GM19455 (cell line): ENCODE results near the gene METRNL.
A peak's percentile ranks its signal among the peaks of the same experiment; 100 is the strongest.
"Not testable (repeated sequence)": the region's sequence is repeated elsewhere in the genome, so short reads cannot be mapped to it uniquely, and the experiment has no call there.

ENCODE experiments used
- ATAC-seq: cut with Tn5 transposase; IDR thresholded peaks from one replicate; pipeline ENCODE4 v1.9.1; 2021; ENCODE audit not compliant: unreplicated experiment

Gene METRNL

DNA sequence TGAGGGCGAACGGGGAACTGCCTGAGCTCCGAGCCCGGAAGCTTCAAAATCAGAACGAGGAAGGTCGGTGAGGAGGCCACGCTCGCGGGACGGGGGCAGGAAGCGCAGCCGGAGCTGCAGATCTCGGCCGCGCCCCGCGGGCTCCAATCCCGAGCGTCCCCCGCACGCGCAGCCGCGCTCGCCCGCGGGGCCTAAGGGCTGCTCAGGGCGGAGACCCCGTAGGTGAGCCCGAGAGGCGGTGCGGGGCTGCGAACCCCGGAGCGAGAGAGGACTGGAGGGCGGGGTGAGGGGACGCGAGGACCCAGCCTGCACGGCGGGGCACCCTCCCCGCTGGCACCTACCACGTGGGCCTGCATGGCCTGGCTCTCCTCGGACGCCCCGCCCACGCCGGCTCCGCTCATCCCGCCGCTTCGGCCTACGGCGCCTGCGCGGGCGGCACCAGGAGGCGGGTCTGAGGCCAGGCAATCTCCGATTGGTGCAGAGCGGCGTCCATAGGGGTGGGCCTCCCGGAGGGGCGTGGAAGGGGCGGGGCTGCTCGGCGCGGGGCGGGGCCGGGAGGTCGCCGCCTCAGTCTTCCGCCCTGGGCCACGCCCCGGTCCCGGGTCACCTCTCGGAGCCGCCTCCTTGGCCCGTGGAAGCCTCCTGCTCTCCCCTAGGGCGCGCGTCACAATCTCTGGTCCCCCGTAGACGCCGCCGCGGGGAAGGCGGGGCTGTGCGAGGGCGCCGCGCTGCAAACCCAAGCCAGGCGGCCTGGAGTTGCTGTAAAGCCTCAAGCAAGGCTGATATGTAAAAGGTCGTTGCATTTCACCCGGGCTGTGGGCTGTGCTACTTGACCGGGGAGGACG is 27.8 kb upstream of the METRNL start:
- ATAC-seq: peak; percentile 90

DNA sequence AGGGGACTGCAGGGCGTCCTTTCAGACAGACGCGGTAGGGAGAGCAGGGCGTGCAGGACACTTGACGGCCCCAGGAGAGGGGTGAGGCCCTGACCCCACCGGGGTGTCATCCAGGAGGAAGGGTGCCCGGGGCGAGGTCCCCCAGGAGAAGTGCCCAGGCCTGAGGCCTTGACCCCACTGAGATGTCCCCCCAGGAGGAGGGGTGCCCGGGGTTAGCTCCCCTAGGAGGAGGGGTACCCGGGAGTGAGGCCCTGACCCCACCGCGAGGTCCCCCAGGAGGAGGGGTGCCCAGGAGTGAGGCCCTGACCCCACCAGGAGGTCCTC is 27.2 kb upstream of the METRNL start:
- ATAC-seq: no peak

DNA sequence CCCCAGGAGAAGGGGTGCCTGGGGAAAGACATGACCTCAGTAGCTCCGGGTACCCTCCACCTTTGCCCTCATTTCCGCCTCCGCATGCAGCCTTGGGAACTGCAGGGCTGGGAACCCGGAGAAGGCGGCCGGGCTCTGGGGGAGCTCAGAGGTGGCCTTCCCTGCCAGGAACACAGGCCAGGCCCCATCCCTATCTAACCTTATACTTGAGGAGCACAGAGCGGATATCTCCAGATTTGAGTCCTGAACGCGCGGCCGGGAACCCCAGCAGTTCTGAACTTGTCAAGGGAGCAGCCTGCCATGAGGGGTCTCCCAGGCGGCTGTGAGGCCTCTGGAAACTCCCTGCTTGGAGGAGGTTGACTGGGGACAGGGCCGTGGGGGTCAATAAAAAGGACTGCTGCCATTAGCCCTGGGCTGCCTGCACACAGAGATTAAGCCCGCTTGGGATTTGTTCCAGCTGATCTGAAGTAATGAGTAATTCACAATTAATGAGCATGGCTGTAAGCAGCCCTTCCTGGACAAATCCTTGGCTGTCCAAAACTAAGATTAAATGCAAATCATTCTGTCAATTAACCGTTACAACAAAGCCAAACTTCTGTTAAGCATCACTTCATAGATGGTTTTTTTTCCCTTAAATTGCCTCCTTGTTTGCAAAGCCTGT is 26.3 kb upstream of the METRNL start:
- no peak for ATAC-seq

DNA sequence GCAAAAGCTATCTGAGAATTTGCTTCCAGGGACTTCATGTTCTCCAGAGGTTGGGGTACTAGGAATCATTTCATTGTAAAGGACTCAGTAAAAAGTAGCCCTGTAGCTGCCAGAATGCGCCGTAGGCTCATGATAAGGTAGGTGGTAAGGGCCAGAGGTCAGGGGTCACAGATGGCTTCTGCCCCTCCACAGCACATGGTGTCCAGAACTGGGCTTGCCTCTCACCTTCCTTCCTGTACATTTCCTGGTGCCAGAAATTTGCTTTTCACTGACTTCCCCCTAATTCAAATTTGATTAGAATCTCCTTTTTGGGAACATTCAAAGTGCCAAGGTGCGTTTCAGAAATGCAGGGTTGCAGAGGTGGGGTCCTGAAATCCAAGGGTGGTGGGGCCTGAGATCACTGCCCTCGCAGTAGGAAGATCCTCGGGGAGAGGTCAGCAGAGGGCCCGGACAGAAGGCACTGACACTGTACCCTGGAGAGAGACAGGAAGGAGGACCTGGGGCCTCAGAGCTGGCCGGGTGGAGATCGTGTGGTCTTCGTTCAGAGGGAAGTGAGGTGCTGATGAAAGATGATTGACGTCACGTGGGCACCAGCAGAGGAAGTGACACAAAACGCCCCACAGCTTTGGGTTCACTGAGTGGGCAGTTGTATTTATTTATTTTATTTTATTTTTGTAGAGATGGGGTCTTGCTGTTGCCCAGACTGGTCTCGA is 25.5 kb upstream of the METRNL start:
- no peak for ATAC-seq

DNA sequence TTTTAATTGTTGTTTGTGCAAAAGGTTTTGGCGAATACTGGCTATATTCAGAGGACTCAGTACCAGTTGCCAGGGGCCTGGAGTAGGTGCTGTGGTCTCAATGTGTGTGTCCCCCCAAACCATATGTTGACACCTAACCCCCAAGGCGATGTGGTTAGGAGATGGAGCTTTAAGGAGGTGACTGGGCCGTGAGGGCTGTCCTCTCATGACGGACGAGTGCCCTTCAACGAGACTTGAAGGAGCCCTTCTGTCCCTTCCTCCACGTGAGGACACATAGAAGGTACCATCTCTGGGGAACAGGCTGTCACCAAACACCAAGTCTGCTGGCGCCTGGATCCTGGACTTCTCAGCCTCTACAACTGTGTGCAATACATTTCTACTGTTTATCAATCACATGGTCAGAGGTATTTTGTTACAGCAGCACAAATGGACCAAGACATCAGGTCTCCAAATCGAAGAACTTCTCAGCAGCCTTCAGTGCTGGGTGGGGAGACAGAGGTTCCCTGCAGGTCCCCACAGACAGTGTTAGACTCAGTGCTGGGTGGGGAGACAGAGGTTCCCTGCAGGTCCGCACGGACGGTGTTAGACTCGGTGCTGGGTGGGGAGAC is 24.8 kb upstream of the METRNL start:
- ATAC-seq: no peak

DNA sequence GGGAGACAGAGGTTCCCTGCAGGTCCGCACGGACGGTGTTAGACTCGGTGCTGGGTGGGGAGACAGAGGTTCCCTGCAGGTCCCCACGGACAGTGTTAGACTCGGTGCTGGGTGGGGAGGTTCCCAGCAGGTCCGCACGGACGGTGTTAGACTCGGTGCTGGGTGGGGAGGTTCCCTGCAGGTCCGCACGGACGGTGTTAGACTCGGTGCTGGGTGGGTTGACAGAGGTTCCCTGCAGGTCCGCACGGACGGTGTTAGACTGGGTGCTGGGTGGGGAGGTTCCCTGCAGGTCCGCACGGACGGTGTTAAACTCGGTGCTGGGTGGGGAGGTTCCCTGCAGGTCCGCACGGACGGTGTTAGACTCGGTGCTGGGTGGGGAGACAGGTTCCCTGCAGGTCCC is 24.2 kb upstream of the METRNL start:
- not testable (repeated sequence) for ATAC-seq

DNA sequence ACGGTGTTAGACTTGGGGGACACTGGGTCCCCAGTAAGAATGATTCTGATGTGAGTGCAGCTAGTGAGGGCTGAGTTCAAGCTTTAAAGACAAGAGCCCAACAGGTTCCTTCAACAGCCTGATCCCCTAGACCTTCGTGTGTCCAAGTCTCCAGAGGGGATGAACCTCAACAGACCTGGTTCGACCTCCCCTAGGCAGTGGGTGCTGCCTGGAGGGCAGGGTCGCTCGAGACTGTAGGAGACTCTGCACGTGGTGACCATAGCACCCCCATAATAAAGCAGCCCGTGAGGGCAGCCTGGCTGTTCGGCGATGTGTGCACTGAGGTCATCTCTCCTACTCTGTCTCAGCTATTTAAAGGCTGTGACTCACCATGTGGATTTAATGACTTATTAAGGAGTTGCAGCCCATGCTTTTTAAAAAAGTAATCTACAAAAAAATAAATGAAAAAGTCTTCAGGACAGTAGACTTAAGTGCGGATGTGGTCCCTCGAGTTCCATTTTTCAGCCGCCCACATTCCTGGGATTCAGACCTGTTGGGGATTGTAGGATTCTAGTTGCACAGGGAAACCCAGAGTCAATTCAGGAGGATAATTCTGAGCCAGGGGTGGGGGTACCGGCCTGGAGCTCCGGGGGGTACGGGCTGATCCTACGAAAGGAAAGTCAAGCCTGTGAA is 23.4 kb upstream of the METRNL start:
- ATAC-seq: no peak

DNA sequence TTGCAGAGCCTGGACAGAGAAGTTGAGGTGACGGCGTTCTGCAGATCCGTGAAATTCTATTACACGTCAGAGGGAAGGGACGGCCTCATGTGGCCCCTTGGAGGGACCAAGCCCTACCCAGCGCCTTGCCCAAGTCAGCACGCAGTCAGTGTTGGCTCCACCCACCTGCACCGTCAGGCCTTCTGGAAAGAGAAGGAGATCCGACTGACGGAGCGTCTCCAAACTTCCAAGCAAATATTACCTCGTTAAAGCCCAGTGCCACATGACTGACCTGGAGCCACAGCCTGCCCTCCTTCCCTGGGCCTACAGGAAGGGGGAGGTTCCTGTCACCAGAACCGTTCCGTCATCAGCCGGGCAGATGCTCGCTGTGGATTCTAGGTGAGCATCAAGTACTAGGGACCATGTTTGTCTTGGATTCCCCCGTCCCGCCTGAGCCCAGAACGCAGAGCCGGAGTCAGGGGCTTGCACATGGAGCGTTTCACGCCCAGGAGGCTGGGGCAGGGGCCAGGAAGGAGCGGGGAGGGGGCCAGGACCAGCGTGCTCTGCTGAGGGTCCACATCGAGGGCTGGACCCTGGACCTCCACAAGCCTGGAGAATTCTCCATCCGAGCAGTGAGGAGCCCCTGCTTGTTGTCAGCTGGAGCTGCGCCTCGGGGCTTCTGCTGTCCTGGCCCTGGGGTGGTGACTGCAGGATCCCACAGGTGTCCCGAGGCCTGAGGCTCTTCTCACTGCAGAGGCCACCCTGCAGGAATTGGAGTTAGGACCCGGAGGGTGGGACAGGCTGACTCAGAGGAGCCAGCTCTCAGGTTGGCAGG is 22.6 kb upstream of the METRNL start:
- ATAC-seq: no peak

DNA sequence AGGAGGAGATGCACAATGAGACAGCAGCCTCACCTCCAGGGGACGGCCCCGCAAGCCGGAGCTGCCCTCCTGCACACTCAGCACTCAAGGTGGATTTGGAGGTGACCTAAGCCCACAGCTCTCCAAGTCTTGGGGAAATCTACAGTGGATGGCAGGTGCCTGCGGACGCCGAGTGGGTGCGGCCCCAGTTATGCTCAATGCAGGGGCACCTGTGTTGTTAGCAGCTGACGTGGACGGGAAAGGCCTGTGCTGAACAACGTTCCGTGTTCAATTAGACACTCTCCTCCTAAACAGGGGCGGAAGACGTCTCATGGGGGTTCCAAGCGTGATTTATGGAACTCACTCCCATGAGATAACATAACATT is 22.0 kb upstream of the METRNL start:
- ATAC-seq: no peak

DNA sequence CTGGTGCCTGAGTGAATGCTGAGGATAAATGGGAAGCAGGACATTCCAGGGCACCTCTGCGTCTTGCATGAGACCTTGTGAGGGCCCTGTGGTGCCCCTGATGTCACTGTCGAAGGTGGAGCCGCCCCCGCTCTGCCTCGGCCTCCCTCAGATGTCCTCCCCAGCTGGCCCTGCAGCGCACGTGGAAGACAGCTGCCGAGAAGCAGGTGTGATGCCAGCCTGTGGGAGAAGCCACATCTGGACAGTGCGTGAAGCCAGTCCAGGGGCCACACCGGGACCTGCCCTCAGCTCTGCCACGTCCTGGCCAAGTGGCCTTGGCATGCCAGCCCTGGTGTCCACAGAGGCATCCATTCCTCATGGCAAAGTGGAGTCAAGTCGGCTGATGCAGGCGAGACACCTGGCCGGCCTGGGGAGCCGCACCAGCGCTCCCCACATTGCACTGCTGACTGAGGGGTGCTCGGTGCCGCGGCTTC is 21.6 kb upstream of the METRNL start:
- ATAC-seq: no peak

DNA sequence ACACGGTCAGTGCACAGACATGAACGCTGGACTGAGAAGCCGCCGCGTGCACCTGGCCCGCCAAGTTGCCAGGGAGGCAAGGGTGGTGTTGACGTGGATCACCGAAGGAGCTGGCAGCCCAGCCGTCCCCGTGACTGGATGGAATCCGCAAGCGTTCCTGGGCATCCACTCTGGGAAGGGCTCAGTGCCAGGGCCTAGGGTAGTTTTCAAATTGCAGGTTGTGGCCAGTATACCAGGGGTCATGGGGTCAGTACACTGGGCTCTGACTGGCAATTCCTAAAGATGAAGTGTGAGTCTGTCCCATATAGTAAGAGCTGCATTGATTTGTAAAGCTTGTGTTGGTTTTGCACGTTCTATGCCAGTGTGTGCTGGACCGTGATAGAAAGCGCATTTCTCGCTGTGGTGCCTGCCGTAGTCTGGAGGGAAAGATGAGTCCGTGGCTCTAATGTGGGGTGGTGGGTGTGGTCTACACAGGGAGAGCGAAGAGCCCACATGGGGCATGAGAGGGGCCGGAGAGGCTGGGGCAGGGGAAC is 21.1 kb upstream of the METRNL start:
- no peak for ATAC-seq

DNA sequence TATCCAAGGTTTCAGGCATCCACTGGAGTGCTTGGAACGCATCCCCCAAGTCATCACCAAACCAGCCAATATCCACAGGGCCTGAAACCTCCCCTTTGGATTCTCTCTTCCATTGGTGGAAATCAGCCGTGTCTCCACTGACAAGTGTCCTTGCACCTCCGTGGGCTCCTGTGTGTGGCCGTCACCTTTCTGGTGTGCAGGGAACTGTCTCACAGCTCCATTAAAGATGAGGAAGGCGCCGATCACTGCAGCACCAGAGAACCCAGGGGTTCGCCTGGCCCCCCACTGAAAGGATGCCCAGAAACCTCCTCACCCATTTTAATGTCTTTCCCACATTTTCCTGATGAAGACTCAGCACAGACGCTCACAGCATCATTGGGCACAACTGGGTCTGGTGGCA is 17.8 kb upstream of the METRNL start:
- no peak for ATAC-seq

DNA sequence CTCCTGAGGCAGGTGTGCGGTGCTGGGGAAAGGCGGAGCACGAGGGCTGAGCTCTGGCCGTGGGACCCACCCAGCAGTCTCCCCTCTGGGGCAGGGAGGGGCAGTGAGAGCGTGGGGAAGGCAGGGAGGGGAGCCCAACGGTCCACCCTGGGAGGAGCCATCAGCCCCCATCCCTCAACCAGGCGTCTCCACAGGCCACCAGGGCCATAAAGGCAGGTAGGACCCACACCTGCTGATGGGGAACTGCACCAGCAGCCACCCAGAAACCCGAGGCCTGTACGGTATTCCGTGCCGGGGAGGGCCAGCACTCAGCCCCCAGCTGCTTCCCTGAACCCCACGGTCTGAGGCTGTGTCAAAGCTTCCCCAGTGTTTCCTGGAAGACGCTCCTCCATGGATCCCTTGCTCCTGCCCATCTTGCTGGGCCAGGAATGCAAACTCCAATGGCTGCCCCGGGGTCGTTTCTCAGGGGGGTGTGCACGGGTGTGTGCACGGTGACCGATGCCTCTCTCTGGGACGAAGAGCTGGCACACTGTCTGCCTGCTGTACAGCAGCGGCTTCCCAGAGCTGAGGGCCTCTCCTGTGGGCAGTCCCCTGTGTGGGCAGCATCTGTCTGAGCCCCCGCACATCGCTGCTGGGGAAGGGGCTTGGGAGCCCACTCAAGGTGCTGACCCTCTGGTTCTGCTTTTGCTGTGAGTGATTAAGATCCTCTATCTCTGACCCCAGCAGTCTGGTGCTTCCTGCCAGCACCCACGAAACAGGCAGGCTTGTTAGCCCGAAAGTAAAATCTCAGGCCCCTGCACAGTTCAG is 17.2 kb upstream of the METRNL start:
- ATAC-seq: no peak

DNA sequence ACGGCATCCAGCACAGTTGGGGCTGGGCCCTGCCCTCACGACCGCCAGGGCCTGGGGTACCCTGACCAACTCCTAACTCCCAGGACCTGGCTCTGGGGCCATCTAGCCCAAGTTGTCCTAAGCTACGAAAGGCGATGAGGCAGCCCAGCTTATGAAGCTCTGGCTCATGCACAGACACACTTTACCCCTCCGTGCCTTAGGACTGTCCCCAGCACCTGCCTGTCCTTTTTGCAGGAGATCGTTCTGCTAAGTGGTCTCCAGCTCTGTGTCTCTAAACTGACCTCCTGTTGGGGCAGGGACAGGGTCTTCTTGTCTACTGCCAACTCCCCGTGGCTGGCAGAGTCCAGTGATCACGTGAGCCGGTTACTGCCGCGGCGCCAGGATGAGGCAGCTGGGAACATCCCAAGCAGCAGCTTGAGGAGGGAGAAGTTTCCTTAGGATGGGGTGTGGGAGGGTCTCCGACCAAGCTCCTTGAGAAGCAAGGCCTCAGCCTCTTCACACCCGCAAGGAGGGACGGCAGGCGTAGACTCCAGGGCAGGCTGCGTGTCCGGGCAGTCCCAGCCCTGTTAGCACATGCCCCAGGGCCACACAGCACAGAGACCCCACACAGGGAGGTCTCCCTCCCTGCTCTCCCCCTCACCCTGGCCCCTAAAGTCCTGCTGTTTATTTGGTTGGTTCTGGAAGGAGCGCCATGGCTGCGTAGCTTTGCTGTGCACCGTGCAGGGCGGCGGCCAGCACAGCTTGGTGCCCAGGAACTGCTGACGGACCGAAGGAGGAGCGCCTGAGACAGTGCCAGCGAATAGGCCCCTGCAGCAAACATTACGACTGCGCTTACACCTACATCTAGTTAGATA is 16.4 kb upstream of the METRNL start:
- no peak for ATAC-seq

DNA sequence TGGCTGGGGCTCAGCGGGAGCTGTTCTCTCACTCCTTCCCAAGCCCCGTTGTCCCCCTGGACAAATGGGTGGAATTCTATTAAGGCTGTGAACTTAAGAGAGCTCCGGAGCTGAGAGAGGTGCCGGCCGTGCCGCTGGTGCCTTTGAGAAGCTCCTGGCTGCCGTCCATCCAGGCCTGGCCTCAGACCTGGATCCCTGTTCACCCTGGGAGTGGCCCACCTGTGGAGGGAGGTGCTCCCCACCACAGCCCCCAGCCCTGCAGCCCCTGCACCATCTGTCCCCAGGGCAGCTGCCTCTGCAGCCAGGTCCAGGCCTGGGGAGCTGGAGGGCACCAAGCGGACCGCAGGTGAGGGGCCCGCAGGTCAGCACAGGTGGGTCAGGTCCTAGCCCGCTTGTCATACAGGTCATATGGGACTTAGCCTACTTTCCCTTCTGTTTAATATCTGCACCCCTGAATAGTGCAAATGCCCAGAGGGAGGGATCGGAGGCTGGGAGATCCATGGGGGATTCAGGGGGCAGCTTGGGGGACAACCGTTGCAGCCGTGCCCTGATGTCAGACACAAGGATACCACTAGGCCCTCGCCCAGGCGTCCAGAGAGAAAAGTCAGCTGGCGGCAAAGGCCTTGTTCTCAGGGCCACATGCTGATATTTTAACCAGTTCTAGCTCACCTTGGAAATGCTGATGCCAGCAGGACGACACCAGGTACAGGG is 15.2 kb upstream of the METRNL start:
- ATAC-seq: no peak

DNA sequence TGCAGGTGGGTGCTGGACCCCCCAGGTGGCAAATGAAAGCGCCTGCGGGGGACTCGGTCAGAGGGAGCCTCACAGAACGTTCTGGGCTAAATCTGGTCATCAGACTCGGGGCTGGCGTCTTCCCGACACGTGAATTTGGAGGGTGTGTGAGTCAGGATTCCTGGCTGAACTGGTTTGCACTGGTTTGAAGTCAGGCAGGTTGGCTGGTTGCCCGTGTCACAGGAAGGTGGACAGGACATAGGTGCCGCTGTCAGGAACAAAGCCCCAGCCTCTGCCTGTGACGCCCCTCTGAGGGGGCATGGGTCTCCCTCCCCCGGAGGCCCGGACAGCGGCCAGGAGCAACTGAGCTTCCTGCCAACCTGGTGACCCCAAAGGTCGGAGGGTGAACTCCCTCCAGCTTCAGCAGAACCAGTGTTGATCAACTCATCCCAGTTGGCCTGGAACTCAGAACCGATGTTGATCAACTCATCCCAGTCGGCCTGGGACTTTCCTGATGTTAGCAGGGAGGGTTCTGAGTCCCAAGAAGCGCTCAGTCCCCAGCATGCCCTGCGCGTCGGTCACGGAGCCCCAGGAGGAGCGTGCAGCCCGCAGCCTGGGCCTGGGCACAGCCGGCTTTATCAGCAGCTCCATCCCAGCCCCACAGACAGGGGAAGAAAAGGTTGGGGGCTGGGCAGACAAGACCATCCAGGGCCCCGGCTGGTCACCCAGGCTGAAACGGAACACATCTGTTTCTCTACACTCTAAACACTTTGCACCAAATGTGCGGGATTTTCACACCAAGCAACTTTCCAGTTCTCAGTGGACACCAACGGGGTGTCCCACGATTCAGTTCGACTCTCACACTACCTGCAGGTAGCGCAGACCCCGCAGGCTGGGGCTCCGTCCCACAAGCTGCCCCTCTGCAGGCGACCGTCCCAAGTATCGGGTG is 14.4 kb upstream of the METRNL start:
- no peak for ATAC-seq
